Muscle layer of duodenum (tissue), 2 donors: ENCODE data around the gene CCDC51.

Experiments
- H3K27ac ChIP-seq: one replicate; pipeline ENCODE4 v1.7.0; 2013; ENCODE audit warnings: mild to moderate bottlenecking, low read length
- H3K27me3 ChIP-seq: one replicate; pipeline ENCODE4 v1.7.0; 2013; ENCODE audit warnings: low read depth, mild to moderate bottlenecking, control low read depth, low read length
- H3K36me3 ChIP-seq, 2 donors: one replicate each; pipeline ENCODE4 v1.7.0; 2013; ENCODE audit warnings: low read length in 2 of 2, control low read depth in 1 of 2, mild to moderate bottlenecking in 1 of 2; ENCODE audit not compliant: insufficient read depth in 2 of 2, control insufficient read depth in 1 of 2
- H3K4me1 ChIP-seq, 2 donors: one replicate each; pipeline ENCODE4 v1.7.0; 2013; ENCODE audit warnings: low read length in 2 of 2, mild to moderate bottlenecking in 2 of 2, control low read depth in 1 of 2, moderate library complexity in 1 of 2; ENCODE audit not compliant: insufficient read depth in 2 of 2, control insufficient read depth in 1 of 2
- H3K4me3 ChIP-seq, 2 donors: one replicate each; pipeline ENCODE4 v1.7.0; 2013; ENCODE audit warnings: low read length in 2 of 2, low read depth in 1 of 2, mild to moderate bottlenecking in 1 of 2
- H3K9me3 ChIP-seq, 2 donors: one replicate each; pipeline ENCODE4 v1.7.0; 2013; ENCODE audit warnings: low read length in 2 of 2, control low read depth in 1 of 2, mild to moderate bottlenecking in 1 of 2; ENCODE audit not compliant: control insufficient read depth in 1 of 2
- donor health status: healthy.

The CCDC51 gene

GRCh38 chr3:48473617-48473952, 33.7 kb upstream of the CCDC51 start:
- Histone ChIP-seq H3K4me3 (peak overlapping the region in 1 of 2 donors; percentile 99), H3K27ac (peak overlapping the region; percentile 99), H3K36me3 (peaks cover 2 to 26% of the 10 kb centered on the region in 2 donors), H3K27me3 (no peaks in the 10 kb centered on the region), H3K4me1 (peaks cover 9 to 39% of the 10 kb centered on the region in 2 donors), H3K9me3 (no peaks in the 10 kb centered on the region)

- peaks cover 7 to 26% of the 10 kb centered on the region in 2 donors for H3K36me3 ChIP-seq
- peak overlapping the region; percentile 84 to 99 for H3K4me3 ChIP-seq
- no peaks in the 10 kb centered on the region for H3K27me3 ChIP-seq
- peaks cover 13 to 44% of the 10 kb centered on the region in 2 donors for H3K4me1 ChIP-seq
- peak overlapping the region; percentile 99 for H3K27ac ChIP-seq
- H3K9me3 ChIP-seq, result no peaks in the 10 kb centered on the region
Measured at GRCh38 chr3:48472923-48473616, 33.2 kb upstream of the CCDC51 start.

DNA sequence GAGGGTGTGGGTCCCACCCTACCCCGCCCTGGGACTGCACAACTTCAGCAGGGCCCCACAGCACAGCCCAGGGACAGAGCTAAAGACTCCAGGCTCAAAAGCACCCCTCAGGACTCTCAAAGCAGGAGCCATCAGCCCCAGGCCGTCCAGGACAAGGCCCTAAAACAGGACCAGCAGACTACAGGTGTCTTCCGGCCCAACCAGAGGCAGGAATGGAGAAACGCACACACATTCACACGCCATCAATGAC, 32.7 kb upstream of the CCDC51 start:
- peak overlapping the region; percentile 99 for H3K27ac ChIP-seq

DNA sequence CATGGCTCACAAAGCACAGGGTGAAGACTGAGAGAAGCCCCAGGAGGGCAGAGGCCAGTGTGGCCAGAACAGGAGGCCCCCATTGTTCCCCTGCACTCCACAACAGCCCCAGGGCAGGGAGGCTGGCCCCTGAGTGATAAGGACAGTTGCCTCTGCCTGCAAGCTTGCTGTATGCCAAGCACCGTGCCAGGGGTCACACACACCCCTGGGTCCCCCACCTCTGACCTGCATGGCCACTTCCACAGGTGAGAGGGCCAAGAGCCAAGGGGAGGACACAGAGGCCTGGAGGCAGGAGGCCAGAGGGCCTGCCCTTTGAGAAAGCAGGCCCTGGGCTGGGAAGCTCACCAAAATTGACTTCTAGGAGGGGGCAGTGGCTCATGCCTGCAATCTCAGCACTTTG, 30.4 kb upstream of the CCDC51 start:
- H3K36me3 ChIP-seq, result peaks cover 18 to 35% of the 10 kb centered on the region in 2 donors
- no peaks in the 10 kb centered on the region for H3K9me3 ChIP-seq
- H3K27ac ChIP-seq, result peak overlapping the region; percentile 45
- H3K4me1 ChIP-seq, result peaks cover 27 to 64% of the 10 kb centered on the region in 2 donors
- no peak overlapping the region for H3K4me3 ChIP-seq
- H3K27me3 ChIP-seq, result no peaks in the 10 kb centered on the region

More for the DNA sequence above, 32.7 kb upstream of the CCDC51 start:
- H3K9me3 ChIP-seq, result no peaks in the 10 kb centered on the region
- H3K4me3 ChIP-seq, result peak overlapping the region; percentile 84 to 99
- H3K27me3 ChIP-seq, result no peaks in the 10 kb centered on the region
- peaks cover 12 to 27% of the 10 kb centered on the region in 2 donors for H3K36me3 ChIP-seq
- H3K4me1 ChIP-seq, result peaks cover 18 to 49% of the 10 kb centered on the region in 2 donors

GRCh38 chr3:48469046-48469915, 29.4 kb upstream of the CCDC51 start:
- peaks cover 18 to 37% of the 10 kb centered on the region in 2 donors for H3K36me3 ChIP-seq
- no peak overlapping the region for H3K4me3 ChIP-seq
- H3K27me3 ChIP-seq, result no peaks in the 10 kb centered on the region
- H3K27ac ChIP-seq, result no peak overlapping the region
- no peaks in the 10 kb centered on the region for H3K9me3 ChIP-seq
- peaks cover 31 to 72% of the 10 kb centered on the region in 2 donors for H3K4me1 ChIP-seq

GRCh38 chr3:48468329-48468731, 28.4 kb upstream of the CCDC51 start:
- H3K4me1 ChIP-seq, result peaks cover 28 to 68% of the 10 kb centered on the region in 2 donors
- no peaks in the 10 kb centered on the region for H3K27me3 ChIP-seq
- no peak overlapping the region for H3K4me3 ChIP-seq
- H3K9me3 ChIP-seq, result no peaks in the 10 kb centered on the region
- H3K27ac ChIP-seq, result peak overlapping the region; percentile 99
- H3K36me3 ChIP-seq, result peaks cover 18 to 45% of the 10 kb centered on the region in 2 donors

GRCh38 chr3:48467473-48468267, 27.8 kb upstream of the CCDC51 start:
- H3K36me3 ChIP-seq, result peaks cover 20 to 41% of the 10 kb centered on the region in 2 donors
- peak overlapping the region; percentile 68 to 80 for H3K4me3 ChIP-seq
- H3K27ac ChIP-seq, result peak overlapping the region; percentile 99
- no peaks in the 10 kb centered on the region for H3K9me3 ChIP-seq
- H3K27me3 ChIP-seq, result no peaks in the 10 kb centered on the region
- H3K4me1 ChIP-seq, result peaks cover 27 to 67% of the 10 kb centered on the region in 2 donors

GRCh38 chr3:48467110-48467454, 27.2 kb upstream of the CCDC51 start:
- Histone ChIP-seq H3K9me3 (no peaks in the 10 kb centered on the region), H3K36me3 (peaks cover 20 to 41% of the 10 kb centered on the region in 2 donors), H3K27me3 (no peaks in the 10 kb centered on the region), H3K27ac (peak overlapping the region; percentile 99), H3K4me3 (peak overlapping the region; percentile 68 to 80), H3K4me1 (peaks cover 27 to 67% of the 10 kb centered on the region in 2 donors)

DNA sequence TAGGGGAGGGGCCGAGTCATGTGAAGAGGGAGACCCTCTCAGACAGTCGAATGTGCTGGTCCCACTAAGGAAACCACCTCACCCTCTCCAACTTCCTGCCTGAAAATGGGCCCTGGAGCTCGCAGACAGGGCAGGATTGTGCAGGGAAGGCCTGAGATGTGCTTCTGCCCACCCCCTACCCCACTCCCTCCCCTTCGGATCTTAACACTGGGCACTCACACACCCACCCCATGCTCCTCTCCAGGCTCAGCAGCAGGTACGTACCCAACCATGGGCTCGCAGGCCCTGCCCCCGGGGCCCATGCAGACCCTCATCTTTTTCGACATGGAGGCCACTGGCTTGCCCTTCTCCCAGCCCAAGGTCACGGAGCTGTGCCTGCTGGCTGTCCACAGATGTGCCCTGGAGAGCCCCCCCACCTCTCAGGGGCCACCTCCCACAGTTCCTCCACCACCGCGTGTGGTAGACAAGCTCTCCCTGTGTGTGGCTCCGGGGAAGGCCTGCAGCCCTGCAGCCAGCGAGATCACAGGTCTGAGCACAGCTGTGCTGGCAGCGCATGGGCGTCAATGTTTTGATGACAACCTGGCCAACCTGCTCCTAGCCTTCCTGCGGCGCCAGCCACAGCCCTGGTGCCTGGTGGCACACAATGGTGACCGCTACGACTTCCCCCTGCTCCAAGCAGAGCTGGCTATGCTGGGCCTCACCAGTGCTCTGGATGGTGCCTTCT, 26.6 kb upstream of the CCDC51 start:
- no peaks in the 10 kb centered on the region for H3K9me3 ChIP-seq
- H3K4me1 ChIP-seq, result peaks cover 27 to 63% of the 10 kb centered on the region in 2 donors
- peak overlapping the region; percentile 99 for H3K27ac ChIP-seq
- H3K36me3 ChIP-seq, result peaks cover 20 to 41% of the 10 kb centered on the region in 2 donors
- peak overlapping the region; percentile 68 to 80 for H3K4me3 ChIP-seq
- H3K27me3 ChIP-seq, result no peaks in the 10 kb centered on the region

- Histone ChIP-seq H3K4me1 (peaks cover 27 to 55% of the 10 kb centered on the region in 2 donors), H3K27ac (peak overlapping the region; percentile 99), H3K36me3 (peaks cover 27 to 49% of the 10 kb centered on the region in 2 donors), H3K9me3 (no peaks in the 10 kb centered on the region), H3K4me3 (peak overlapping the region; percentile 68 to 80), H3K27me3 (no peaks in the 10 kb centered on the region)
Measured at GRCh38 chr3:48465531-48466378, 25.8 kb upstream of the CCDC51 start.
